ENCODE measurements around the gene FCHSD2.
"Not testable (repeated sequence)": the region's sequence is repeated elsewhere in the genome, so short reads cannot be mapped to it uniquely, and the experiment has no call there.

Gene FCHSD2

GRCh38 chr11:72829178-72829577 lies 312.9 kb downstream of the FCHSD2 start:
- Histone ChIP-seq H3K27ac (no peak overlapping the region), H3K9ac (no peak overlapping the region), H3K4me3 (ENCODE audit: low read depth, low read length) (no peak overlapping the region), H3K79me2 (no peaks in the 10 kb centered on the region), H3K36me3 (ENCODE audit: control insufficient read depth, insufficient read depth, low read length) (no peaks in the 10 kb centered on the region), H3K27me3 (ENCODE audit: control insufficient read depth, insufficient read depth, low read length) (no peaks in the 10 kb centered on the region), H3K4me1 (no peaks in the 10 kb centered on the region), H3K9me3 (ENCODE audit: control insufficient read depth, low read length) (no peaks in the 10 kb centered on the region), H2AFZ (no peak overlapping the region), H3K4me2 (ENCODE audit: low read length) (no peak overlapping the region)
- TF ChIP-seq CTCF (IDR thresholded peaks at IDR 0.05), result no peak

- no peaks in the 10 kb centered on the region for H3K9me3 ChIP-seq (ENCODE audit: control insufficient read depth, low read length)
- H3K4me1 ChIP-seq, result no peaks in the 10 kb centered on the region
- no peaks in the 10 kb centered on the region for H3K36me3 ChIP-seq (ENCODE audit: control insufficient read depth, insufficient read depth, low read length)
- H3K4me2 ChIP-seq (ENCODE audit: low read length), result no peak overlapping the region
- TF ChIP-seq CTCF (IDR thresholded peaks at IDR 0.05), result no peak
- no peak overlapping the region for H3K9ac ChIP-seq
- H3K27me3 ChIP-seq (ENCODE audit: control insufficient read depth, insufficient read depth, low read length), result no peaks in the 10 kb centered on the region
- H3K27ac ChIP-seq, result no peak overlapping the region
- no peak overlapping the region for H3K4me3 ChIP-seq (ENCODE audit: low read depth, low read length)
- H3K79me2 ChIP-seq, result no peaks in the 10 kb centered on the region
- no peak overlapping the region for H2AFZ ChIP-seq
Measured at GRCh38 chr11:72828692-72829101, 313.4 kb downstream of the FCHSD2 start.

GRCh38 chr11:72828081-72828567 lies 314.0 kb downstream of the FCHSD2 start:
- H3K9me3 ChIP-seq (ENCODE audit: control insufficient read depth, low read length), result no peaks in the 10 kb centered on the region
- no peaks in the 10 kb centered on the region for H3K4me1 ChIP-seq
- peak overlapping the region; percentile 19 for H3K27ac ChIP-seq
- no peak overlapping the region for H3K9ac ChIP-seq
- no peaks in the 10 kb centered on the region for H3K36me3 ChIP-seq (ENCODE audit: control insufficient read depth, insufficient read depth, low read length)
- no peaks in the 10 kb centered on the region for H3K79me2 ChIP-seq
- no peak for TF ChIP-seq CTCF (IDR thresholded peaks at IDR 0.05)
- no peak overlapping the region for H2AFZ ChIP-seq
- no peak overlapping the region for H3K4me3 ChIP-seq (ENCODE audit: low read depth, low read length)
- H3K4me2 ChIP-seq (ENCODE audit: low read length), result no peak overlapping the region
- no peaks in the 10 kb centered on the region for H3K27me3 ChIP-seq (ENCODE audit: control insufficient read depth, insufficient read depth, low read length)

- H3K36me3 ChIP-seq (ENCODE audit: control insufficient read depth, insufficient read depth, low read length); H3K4me1 ChIP-seq: not testable (repeated sequence)
Measured at GRCh38 chr11:72827656-72828055, 314.5 kb downstream of the FCHSD2 start.

GRCh38 chr11:72826942-72827480 lies 315.1 kb downstream of the FCHSD2 start:
- Histone ChIP-seq H3K27ac (no peak overlapping the region), H3K9ac (no peak overlapping the region), H2AFZ (no peak overlapping the region), H3K79me2 (no peaks in the 10 kb centered on the region), H3K4me2 (ENCODE audit: low read length) (no peak overlapping the region), H3K9me3 (ENCODE audit: control insufficient read depth, low read length) (no peaks in the 10 kb centered on the region), H3K36me3 (ENCODE audit: control insufficient read depth, insufficient read depth, low read length) (no peaks in the 10 kb centered on the region), H3K4me1 (no peaks in the 10 kb centered on the region), H3K27me3 (ENCODE audit: control insufficient read depth, insufficient read depth, low read length) (no peaks in the 10 kb centered on the region), H3K4me3 (ENCODE audit: low read depth, low read length) (no peak overlapping the region)
- no peak for TF ChIP-seq CTCF (IDR thresholded peaks at IDR 0.05)

More at GRCh38 chr11:72827656-72828055, 314.5 kb downstream of the FCHSD2 start:
- H3K79me2 ChIP-seq; H3K27ac ChIP-seq; H3K4me2 ChIP-seq (ENCODE audit: low read length); H3K9me3 ChIP-seq (ENCODE audit: control insufficient read depth, low read length); H2AFZ ChIP-seq; H3K9ac ChIP-seq; H3K27me3 ChIP-seq (ENCODE audit: control insufficient read depth, insufficient read depth, low read length); H3K4me3 ChIP-seq (ENCODE audit: low read depth, low read length): not testable (repeated sequence)
